ENCODE measurements around the gene RASL11B. TPM values are rescaled to one million over a fixed set of nuclear protein-coding genes. Genes with fewer than 3 reads are reported as not detected.

The RASL11B gene
- total RNA-seq, 6 experiments from 2014 or later, result 0.26 to 1.3 (median 0.37) TPM

- WGBS (ENCODE audit: insufficient coverage, low coverage, low lambda C conversion rate, missing lambda C conversion rate), result 95% methylated on average over 3 of the region's 4 CpGs
- no peak for ATAC-seq
- H3K36me3 ChIP-seq, result no peaks in the 10 kb centered on the region
- H3K27ac ChIP-seq, result no peak overlapping the region
- DNase-seq, result no peak
- H3K9me3 ChIP-seq, result no peaks in the 10 kb centered on the region
- H3K27me3 ChIP-seq, result no peaks in the 10 kb centered on the region
- H3K4me1 ChIP-seq, result no peaks in the 10 kb centered on the region
- TF ChIP-seq CTCF (IDR thresholded peaks at IDR 0.05), result no peak
- TF ChIP-seq POLR2A (IDR thresholded peaks at IDR 0.05), result no peak
- intact Hi-C loops (cut with DNase I), result no loop called here
- no peak overlapping the region for H3K4me3 ChIP-seq
Observed at GRCh38 chr4:52883707-52884669, 21.9 kb downstream of the RASL11B start.

GRCh38 chr4:52884994-52885393 is 22.9 kb downstream of the RASL11B start:
- Histone ChIP-seq H3K36me3 (no peaks in the 10 kb centered on the region), H3K4me3 (no peak overlapping the region), H3K27ac (no peak overlapping the region), H3K9me3 (no peaks in the 10 kb centered on the region), H3K27me3 (no peaks in the 10 kb centered on the region), H3K4me1 (no peaks in the 10 kb centered on the region)
- TF ChIP-seq CTCF (IDR thresholded peaks at IDR 0.05), result no peak
- TF ChIP-seq POLR2A (IDR thresholded peaks at IDR 0.05), result no peak
- intact Hi-C loops (cut with DNase I), result no loop called here
- DNase-seq, result no peak
- no peak for ATAC-seq
- 86% methylated on average over 2 of the region's 2 CpGs for WGBS (ENCODE audit: insufficient coverage, low coverage, low lambda C conversion rate, missing lambda C conversion rate)

GRCh38 chr4:52889354-52889753 is 27.2 kb downstream of the RASL11B start:
- Histone ChIP-seq H3K9me3 (no peaks in the 10 kb centered on the region), H3K27me3 (no peaks in the 10 kb centered on the region), H3K4me3 (no peak overlapping the region), H3K4me1 (no peaks in the 10 kb centered on the region), H3K27ac (no peak overlapping the region), H3K36me3 (no peaks in the 10 kb centered on the region)
- TF ChIP-seq CTCF (IDR thresholded peaks at IDR 0.05) (no peak), POLR2A (IDR thresholded peaks at IDR 0.05) (no peak)
- intact Hi-C loops (cut with DNase I), result no loop called here
- ATAC-seq, result no peak
- DNase-seq, result no peak
- 95% methylated on average over 2 of the region's 2 CpGs for WGBS (ENCODE audit: insufficient coverage, low coverage, low lambda C conversion rate, missing lambda C conversion rate)

DNA sequence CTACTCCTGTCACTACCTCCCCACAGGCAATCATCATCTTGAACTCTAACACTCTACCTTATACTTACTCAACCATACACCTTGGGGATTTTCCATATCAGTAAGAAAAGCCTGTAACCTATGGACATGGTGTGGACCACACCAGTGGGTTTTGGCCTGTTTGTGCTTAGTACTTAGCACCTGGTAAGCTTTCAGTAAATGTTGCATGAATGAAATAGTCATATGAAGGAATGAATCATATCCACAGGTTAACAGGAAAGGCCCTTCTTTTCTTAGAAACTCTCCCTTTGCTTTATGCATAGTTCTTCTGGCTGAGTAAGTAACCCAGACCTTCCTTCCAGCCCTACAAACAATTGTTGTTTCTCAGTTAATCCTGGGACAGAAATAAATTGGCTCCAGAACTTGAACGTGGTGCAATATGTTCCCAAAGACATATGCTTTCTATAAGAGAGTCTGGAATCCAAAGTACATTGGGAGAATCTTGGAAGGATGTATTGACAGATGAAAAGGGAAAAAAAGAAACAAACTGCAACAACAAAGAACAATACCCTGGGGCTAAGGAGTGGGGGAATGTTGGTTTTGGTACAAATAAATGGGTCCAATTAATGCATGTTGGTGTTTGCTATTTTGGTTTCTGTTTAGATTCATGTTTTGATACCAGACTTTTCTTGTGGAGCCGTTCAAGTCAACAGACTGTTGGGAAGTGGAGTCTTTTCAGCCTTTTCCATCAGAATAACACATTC is 27.8 kb downstream of the RASL11B start:
- Histone ChIP-seq H3K27ac (no peak overlapping the region), H3K27me3 (no peaks in the 10 kb centered on the region), H3K36me3 (no peaks in the 10 kb centered on the region), H3K4me1 (no peaks in the 10 kb centered on the region), H3K9me3 (no peaks in the 10 kb centered on the region), H3K4me3 (no peak overlapping the region)
- WGBS (ENCODE audit: insufficient coverage, low coverage, low lambda C conversion rate, missing lambda C conversion rate), result 86% methylated on average over 2 of the region's 2 CpGs
- DNase-seq, result no peak
- no peak for ATAC-seq
- TF ChIP-seq CTCF (IDR thresholded peaks at IDR 0.05), result no peak
- TF ChIP-seq POLR2A (IDR thresholded peaks at IDR 0.05), result no peak
- intact Hi-C loops (cut with DNase I), result no loop called here
